Stimulated activated CD8-positive, alpha-beta memory T cell treated with anti-CD3 and anti-CD28 coated beads, Interleukin-4, amount 100 ng/mL, for 48 hours (primary cell): ENCODE results near the gene CCDC92B.
A peak's percentile ranks its signal among the peaks of the same experiment; 100 is the strongest.

ENCODE experiments used
- DNase-seq: peaks from one replicate; pipeline ENCODE4 v3.0.0-alpha.2; 2020

Gene CCDC92B

GRCh38 chr17:2718150-2718938 lies 31.1 kb downstream of the CCDC92B start:
- no peak for DNase-seq

- DNase-seq = no peak
Measured at GRCh38 chr17:2716649-2717048, 32.8 kb downstream of the CCDC92B start.

- DNase-seq = no peak
Measured at GRCh38 chr17:2713881-2714280, 35.6 kb downstream of the CCDC92B start.

GRCh38 chr17:2712300-2713043 lies 37.0 kb downstream of the CCDC92B start:
- no peak for DNase-seq

- peak; percentile 98 for DNase-seq
Measured at GRCh38 chr17:2711608-2712299, 37.7 kb downstream of the CCDC92B start, which contains the start of gene CLUH. Gene CLUH (minus strand): TSS chr17:2711764. CDS start chr17:2711661, 103 bp downstream.

- peak; percentile 52 for DNase-seq
Measured at GRCh38 chr17:2710803-2711607, 38.4 kb downstream of the CCDC92B start.

GRCh38 chr17:2710071-2710802 lies 39.2 kb downstream of the CCDC92B start:
- no peak for DNase-seq

GRCh38 chr17:2709183-2709661 lies 40.2 kb downstream of the CCDC92B start:
- DNase-seq = no peak

GRCh38 chr17:2708585-2709182 lies 40.8 kb downstream of the CCDC92B start:
- no peak for DNase-seq

GRCh38 chr17:2707721-2708584 lies 41.5 kb downstream of the CCDC92B start:
- DNase-seq = no peak

- no peak for DNase-seq
Measured at GRCh38 chr17:2706911-2707510, 42.4 kb downstream of the CCDC92B start.

- DNase-seq = no peak
Measured at GRCh38 chr17:2705888-2706795, 43.3 kb downstream of the CCDC92B start.

GRCh38 chr17:2705263-2705662 lies 44.2 kb downstream of the CCDC92B start:
- no peak for DNase-seq

- DNase-seq = no peak
Measured at GRCh38 chr17:2704890-2705248, 44.6 kb downstream of the CCDC92B start.

GRCh38 chr17:2704031-2704889 lies 45.2 kb downstream of the CCDC92B start:
- DNase-seq = no peak

GRCh38 chr17:2703606-2704005 lies 45.8 kb downstream of the CCDC92B start:
- DNase-seq = no peak

- no peak for DNase-seq
Measured at GRCh38 chr17:2703181-2703580, 46.3 kb downstream of the CCDC92B start.
